ENCODE measurements around the gene GPC6.
"Not testable (repeated sequence)": the region's sequence is repeated elsewhere in the genome, so short reads cannot be mapped to it uniquely, and the experiment has no call there.

The GPC6 gene

DNA sequence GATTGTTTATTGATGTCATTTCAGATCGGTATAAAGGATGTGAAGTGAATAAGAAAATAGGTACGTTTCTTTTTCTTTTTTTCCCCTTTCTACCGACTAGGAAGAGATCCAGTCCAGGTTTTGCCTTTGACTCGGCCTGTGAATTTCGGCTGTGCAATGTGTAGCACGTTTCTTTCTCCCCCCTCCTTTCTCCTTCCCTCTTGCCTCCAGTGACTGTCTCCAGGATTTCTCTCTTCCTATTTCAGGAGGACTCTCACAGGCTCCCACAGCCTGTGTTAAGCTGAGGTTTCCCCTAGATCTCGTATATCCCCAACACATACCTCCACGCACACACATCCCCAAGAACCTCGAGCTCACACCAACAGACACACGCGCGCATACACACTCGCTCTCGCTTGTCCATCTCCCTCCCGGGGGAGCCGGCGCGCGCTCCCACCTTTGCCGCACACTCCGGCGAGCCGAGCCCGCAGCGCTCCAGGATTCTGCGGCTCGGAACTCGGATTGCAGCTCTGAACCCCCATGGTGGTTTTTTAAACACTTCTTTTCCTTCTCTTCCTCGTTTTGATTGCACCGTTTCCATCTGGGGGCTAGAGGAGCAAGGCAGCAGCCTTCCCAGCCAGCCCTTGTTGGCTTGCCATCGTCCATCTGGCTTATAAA, at the start of gene GPC6:
GPC6 (plus strand) TSS at position 185 of the 657 bp plus-strand sequence.
- Histone ChIP-seq H3K9ac (ENCODE audit: low read depth, low read length) (peak within 1 kb of the TSS; percentile 93), H3K9me3 (ENCODE audit: control insufficient read depth, insufficient read depth, low read length) (no peaks in the 10 kb centered on the region), H3K36me3 (ENCODE audit: insufficient read depth, low read length) (no peaks in the 10 kb centered on the region), H3K4me1 (ENCODE audit: insufficient read depth, low read length) (peaks cover 30% of the 10 kb centered on the region)

DNA sequence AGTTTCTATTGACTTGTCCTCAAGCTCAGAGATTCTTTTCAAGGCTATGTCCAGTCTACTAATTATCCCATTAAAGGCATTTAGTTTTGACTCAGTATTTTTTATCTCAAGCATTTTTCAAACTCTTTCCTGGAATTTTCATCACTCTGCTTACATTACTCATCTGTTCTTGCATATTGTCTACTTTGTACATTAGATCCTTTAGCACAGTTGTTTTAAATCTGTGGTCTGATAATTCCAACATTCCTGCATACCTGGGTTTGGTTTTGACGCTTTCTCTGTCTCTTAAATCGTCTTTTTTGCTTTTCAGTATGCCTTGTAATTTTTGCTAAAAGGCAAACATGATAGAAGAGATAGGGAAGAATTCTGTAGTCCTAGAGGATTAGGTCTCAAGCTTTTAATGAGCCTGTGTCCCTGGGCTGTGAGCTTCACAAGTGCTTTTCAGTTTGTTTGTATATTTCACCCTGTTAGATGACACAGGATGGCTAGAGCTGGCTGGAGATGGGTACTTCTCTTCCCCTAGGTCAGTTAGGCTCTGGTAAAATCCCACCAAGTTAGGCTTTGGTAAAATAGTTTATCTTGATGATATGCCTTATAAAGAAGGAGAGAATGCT, 46.1 kb upstream of the GPC6 start:
- Histone ChIP-seq H3K4me1 (ENCODE audit: insufficient read depth, low read length) (no peaks in the 10 kb centered on the region), H3K9me3 (ENCODE audit: control insufficient read depth, insufficient read depth, low read length) (no peaks in the 10 kb centered on the region), H3K9ac (ENCODE audit: low read depth, low read length) (no peak overlapping the region), H3K36me3 (ENCODE audit: insufficient read depth, low read length) (no peaks in the 10 kb centered on the region)

DNA sequence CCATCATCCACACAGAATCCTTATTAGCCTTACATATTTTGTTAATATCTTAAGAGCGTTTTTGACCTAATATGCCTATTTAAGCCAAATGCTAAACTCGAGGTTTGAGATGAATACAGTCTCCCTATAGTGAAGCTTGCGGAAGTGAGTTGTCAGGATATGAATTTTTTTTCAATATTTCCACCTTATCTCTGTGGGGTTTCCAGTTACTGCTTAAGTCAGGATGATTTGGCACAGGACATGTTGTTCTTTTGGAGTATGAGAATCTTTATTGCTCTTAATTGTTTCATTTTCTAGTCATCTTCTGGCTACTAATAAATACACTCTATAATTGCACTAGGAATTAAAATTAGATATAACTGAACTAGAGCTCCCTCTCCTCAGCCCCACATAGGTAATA, 44.2 kb upstream of the GPC6 start:
- no peaks in the 10 kb centered on the region for H3K9me3 ChIP-seq (ENCODE audit: control insufficient read depth, insufficient read depth, low read length)
- H3K9ac ChIP-seq (ENCODE audit: low read depth, low read length), result no peak overlapping the region
- peaks cover 1% of the 10 kb centered on the region; the same call in 1 of the 2 replicates for H3K4me1 ChIP-seq (ENCODE audit: insufficient read depth, low read length)
- no peaks in the 10 kb centered on the region for H3K36me3 ChIP-seq (ENCODE audit: insufficient read depth, low read length)

DNA sequence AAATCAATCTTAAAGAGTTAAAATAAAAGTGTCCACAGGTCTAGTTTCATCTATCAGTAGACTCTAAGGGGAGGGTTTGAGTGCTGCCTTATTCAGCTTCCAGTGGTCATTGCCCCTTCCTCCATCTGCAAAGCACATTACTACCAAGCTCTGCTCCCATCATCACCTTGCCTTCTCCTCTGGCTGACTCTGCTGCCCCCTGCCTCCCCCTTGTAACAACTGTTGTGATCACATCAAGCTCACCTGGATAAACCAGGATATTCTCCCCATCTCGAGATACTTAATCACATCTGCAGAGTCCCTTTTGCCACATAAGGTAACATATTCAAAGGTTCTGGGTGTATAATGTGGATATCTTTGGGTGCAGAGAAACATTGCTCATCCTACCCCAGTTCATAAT, 43.3 kb upstream of the GPC6 start:
- Histone ChIP-seq H3K9ac (ENCODE audit: low read depth, low read length) (no peak overlapping the region), H3K4me1 (ENCODE audit: insufficient read depth, low read length) (peaks cover 8% of the 10 kb centered on the region; the same call in 1 of the 2 replicates), H3K9me3 (ENCODE audit: control insufficient read depth, insufficient read depth, low read length) (no peaks in the 10 kb centered on the region), H3K36me3 (ENCODE audit: insufficient read depth, low read length) (no peaks in the 10 kb centered on the region)

DNA sequence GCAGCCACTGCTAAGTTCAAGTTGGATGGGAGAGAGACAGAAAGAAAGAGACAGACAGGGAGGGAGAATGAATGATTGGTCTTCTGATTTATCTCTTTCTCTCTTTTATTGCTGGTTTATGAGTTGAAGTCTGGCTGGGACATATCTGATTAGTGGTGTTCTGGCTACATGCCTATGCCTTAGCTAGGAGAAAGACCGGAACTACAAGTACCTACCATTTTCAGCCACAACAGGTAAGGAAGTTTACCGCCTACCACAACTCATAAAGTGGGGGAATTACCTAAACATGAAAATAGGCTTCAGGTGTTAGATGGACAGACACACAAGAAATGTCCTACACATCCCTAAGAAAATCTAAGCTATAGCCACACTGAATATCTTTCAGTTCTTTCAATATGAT, 36.6 kb upstream of the GPC6 start:
- H3K4me1 ChIP-seq (ENCODE audit: insufficient read depth, low read length), result peaks cover 8% of the 10 kb centered on the region; the same call in 1 of the 2 replicates
- H3K9me3 ChIP-seq (ENCODE audit: control insufficient read depth, insufficient read depth, low read length), result no peaks in the 10 kb centered on the region; the same call in 1 of the 2 replicates
- H3K36me3 ChIP-seq (ENCODE audit: insufficient read depth, low read length), result no peaks in the 10 kb centered on the region
- H3K9ac ChIP-seq (ENCODE audit: low read depth, low read length), result no peak overlapping the region

DNA sequence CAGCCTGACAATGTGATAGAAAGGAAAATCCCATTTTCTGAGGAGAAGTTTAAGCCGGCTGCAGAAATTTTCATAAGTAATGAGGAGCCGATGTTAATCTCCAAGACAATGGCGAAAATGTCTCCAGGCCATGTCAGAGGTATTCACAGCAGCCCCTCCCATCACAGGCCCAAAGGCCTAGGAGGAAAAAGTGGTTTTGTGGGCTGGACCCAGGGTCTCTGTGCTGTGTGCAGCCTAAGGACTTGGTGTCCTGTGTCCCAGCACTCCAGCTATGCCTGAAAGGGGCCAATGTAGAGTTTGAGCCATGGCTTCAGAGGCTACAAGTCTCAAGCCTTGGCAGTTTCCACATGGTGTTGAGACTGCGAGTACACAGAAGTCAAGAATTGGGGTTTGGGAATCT, 32.9 kb upstream of the GPC6 start:
- no peaks in the 10 kb centered on the region; the same call in 1 of the 2 replicates for H3K9me3 ChIP-seq (ENCODE audit: control insufficient read depth, insufficient read depth, low read length)
- no peaks in the 10 kb centered on the region for H3K4me1 ChIP-seq (ENCODE audit: insufficient read depth, low read length)
- no peaks in the 10 kb centered on the region for H3K36me3 ChIP-seq (ENCODE audit: insufficient read depth, low read length)
- H3K9ac ChIP-seq (ENCODE audit: low read depth, low read length), result no peak overlapping the region

DNA sequence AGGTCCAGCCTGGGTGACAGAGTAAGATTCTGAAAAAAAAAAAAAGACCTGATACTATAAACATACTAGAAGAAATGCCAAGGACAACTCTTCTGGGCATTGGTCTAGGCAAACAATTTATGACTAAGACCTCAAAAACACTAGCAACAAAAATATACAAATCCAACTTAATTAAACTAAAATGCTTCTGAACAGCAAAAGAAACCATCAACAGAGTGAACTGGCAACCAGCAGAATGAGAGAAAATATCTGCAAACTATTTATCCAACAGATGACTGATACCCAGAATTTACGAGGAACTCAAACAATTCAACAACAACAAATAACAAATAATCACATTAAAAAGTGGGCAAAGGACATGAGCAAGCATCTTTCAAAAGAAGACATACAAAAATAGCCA, 26.8 kb upstream of the GPC6 start:
- Histone ChIP-seq H3K9me3 (ENCODE audit: control insufficient read depth, insufficient read depth, low read length) (no peaks in the 10 kb centered on the region; the same call in 1 of the 2 replicates), H3K36me3 (ENCODE audit: insufficient read depth, low read length) (no peaks in the 10 kb centered on the region), H3K9ac (ENCODE audit: low read depth, low read length) (no peak overlapping the region), H3K4me1 (ENCODE audit: insufficient read depth, low read length) (no peaks in the 10 kb centered on the region)

DNA sequence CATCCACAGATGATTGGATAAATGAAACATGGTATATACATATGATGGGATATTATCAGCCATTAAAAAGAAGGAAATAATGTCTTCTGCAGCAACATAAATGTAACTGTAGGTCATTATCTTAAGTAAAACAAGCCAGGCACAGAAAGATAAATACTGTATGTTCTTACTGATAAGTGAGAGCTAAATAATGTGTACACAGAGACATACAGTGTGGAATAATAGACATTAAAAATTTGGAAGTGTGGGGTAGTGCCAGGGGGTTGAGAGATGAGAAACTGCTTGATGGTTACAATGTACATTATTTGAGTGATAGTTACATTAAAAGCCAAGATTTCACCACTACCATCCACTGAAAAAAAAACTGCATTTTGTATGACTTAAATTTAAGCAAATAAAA, 26.0 kb upstream of the GPC6 start:
- Histone ChIP-seq H3K4me1 (ENCODE audit: insufficient read depth, low read length) (no peaks in the 10 kb centered on the region), H3K36me3 (ENCODE audit: insufficient read depth, low read length) (no peaks in the 10 kb centered on the region), H3K9me3 (ENCODE audit: control insufficient read depth, insufficient read depth, low read length) (no peaks in the 10 kb centered on the region), H3K9ac (ENCODE audit: low read depth, low read length) (no peak overlapping the region)

DNA sequence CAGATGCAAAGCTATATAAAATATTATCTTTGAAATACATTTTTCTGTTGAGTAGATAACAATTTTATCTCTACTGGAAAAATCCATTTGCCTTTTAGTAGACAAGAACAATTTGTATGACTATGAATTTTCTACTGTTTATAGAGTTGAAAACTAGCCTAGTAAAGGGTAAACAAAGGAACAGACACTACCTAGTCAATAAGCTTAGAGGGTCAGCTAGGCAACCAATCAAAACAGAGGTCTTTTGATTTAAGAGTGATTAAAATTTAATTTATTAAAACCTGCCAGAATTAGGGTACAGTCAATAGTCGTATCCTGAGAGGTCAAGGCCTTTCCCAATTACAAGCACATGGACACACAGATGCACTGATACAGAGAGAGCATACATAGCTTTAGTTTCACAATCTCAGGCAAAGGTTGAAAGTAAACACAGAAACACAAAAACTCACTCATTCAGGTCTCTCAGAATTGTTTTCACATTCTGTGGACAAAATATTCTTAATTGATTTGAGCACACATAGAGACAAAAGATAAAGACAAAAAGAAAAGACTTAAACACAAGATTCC, 24.5 kb upstream of the GPC6 start:
- Histone ChIP-seq H3K4me1 (ENCODE audit: insufficient read depth, low read length) (peaks cover 4% of the 10 kb centered on the region; the same call in 1 of the 2 replicates), H3K36me3 (ENCODE audit: insufficient read depth, low read length) (no peaks in the 10 kb centered on the region), H3K9me3 (ENCODE audit: control insufficient read depth, insufficient read depth, low read length) (no peaks in the 10 kb centered on the region), H3K9ac (ENCODE audit: low read depth, low read length) (no peak overlapping the region)

DNA sequence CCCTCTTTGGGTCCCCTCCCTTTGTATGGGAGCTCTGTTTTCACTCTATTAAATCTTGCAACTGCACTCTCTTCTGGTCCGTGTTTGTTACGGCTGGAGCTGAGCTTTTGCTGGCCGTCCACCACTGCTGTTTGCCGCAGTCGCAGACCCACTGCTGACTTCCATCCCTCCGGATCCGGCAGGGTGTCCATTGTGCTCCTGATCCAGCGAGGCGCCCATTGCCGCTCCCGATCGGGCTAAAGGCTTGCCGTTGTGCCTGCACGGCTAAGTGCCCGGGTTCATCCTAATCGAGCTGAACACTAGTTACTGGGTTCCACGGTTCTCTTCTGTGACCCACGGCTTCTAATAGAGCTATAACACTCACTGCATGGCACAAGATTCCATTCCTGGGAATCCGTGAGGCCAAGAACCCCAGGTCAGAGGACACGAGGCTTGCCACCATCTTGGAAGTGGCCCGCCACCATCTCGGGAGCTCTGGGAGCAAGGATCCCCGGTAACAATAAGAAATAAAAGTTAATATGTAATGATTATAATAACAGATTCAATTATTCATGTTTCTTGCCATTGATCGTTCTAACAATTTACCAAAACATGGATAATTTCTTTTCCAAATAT, 19.7 kb upstream of the GPC6 start:
- not testable (repeated sequence) for H3K9me3 ChIP-seq (ENCODE audit: control insufficient read depth, insufficient read depth, low read length); H3K4me1 ChIP-seq (ENCODE audit: insufficient read depth, low read length); H3K36me3 ChIP-seq (ENCODE audit: insufficient read depth, low read length); H3K9ac ChIP-seq (ENCODE audit: low read depth, low read length)

DNA sequence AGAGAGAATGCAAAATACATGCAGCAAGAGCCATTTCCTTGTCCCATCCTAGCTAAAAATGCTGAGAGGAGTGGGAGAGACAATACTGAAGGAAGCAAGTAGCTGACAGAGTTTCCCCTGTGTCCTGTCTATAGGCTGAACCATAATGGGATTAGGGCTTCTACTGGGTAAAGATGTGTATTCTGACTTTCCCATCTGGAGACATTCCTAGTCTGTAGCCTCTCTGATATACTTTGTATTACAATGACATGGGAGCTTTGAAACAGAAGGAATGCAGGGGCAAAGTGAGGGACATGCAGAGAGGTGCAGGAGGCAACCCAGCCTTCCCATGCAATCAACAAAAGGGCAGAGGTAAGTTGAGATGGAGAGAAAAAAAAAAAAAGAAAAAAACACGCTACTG, 10.5 kb upstream of the GPC6 start:
- Histone ChIP-seq H3K4me1 (ENCODE audit: insufficient read depth, low read length) (peaks cover 16% of the 10 kb centered on the region; the same call in 1 of the 2 replicates), H3K9ac (ENCODE audit: low read depth, low read length) (no peak overlapping the region; the same call in 1 of the 2 replicates), H3K36me3 (ENCODE audit: insufficient read depth, low read length) (no peaks in the 10 kb centered on the region), H3K9me3 (ENCODE audit: control insufficient read depth, insufficient read depth, low read length) (no peaks in the 10 kb centered on the region)

DNA sequence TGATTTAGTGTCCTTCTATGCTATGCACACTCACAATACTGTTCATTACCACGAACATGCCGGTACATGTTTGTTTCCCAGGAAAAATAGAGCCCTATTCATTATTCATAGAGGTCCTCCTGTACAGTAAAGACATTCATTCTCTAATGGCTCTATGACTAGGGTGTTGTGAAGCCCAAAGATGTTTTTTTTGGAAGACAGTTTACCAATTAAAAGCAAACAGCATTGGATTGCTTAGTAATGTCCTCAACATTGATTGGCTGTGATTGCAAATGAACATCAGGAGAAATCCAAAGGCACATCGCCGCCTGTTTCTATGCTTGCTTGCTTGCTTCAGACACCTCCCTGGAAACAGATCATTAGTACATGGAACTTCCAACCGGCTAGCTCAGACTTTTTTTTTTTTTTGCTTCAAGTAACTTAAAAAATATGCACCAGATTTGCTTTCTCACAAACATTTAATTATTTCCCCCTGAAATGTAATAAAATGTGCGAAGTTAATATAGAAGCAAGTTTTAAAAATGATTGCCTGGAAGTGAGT, 8.8 kb upstream of the GPC6 start:
- peaks cover 19% of the 10 kb centered on the region; the same call in 1 of the 2 replicates for H3K4me1 ChIP-seq (ENCODE audit: insufficient read depth, low read length)
- no peaks in the 10 kb centered on the region for H3K9me3 ChIP-seq (ENCODE audit: control insufficient read depth, insufficient read depth, low read length)
- peak overlapping the region; percentile 5; the same call in 1 of the 2 replicates for H3K9ac ChIP-seq (ENCODE audit: low read depth, low read length)
- no peaks in the 10 kb centered on the region for H3K36me3 ChIP-seq (ENCODE audit: insufficient read depth, low read length)

DNA sequence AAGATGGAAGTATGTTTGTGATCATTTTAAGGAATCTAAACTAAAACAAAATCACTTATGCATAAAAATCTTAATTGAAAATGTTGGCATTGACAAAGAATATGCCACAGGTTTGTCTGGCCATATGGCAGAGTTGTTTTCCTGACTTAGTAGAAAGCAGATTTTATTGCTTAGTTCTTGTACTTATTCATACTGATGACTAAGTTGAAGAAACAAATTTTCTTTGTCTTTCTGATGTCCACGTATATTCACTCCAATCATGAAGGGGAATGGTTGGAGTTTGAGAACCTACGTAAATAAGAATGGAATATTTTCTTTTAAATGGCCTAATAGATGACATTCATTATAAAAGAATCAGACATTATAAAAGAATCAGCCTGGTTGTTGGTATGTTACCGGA, 8.0 kb upstream of the GPC6 start:
- Histone ChIP-seq H3K9me3 (ENCODE audit: control insufficient read depth, insufficient read depth, low read length) (no peaks in the 10 kb centered on the region), H3K36me3 (ENCODE audit: insufficient read depth, low read length) (no peaks in the 10 kb centered on the region), H3K4me1 (ENCODE audit: insufficient read depth, low read length) (peaks cover 27% of the 10 kb centered on the region), H3K9ac (ENCODE audit: low read depth, low read length) (no peak overlapping the region)

DNA sequence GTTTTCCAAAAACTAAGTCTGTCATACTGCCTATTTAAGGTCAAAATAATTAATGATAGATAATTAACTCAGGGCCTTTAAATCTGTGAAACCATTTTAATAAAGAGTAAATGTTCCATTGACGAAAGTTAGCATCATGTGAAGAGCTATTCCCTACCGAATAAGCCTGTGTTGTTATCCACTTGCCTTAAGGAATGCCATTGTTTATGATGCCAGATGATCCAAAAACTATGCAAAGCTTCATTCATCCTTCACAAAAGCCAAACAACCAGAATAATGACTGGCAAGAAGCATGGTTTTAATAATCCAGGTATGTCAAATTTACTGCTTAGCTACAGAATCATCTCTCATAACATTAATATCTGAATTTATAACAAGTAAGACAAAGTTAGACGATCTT, 6.5 kb upstream of the GPC6 start:
- Histone ChIP-seq H3K4me1 (ENCODE audit: insufficient read depth, low read length) (peaks cover 33% of the 10 kb centered on the region), H3K9me3 (ENCODE audit: control insufficient read depth, insufficient read depth, low read length) (no peaks in the 10 kb centered on the region), H3K9ac (ENCODE audit: low read depth, low read length) (no peak overlapping the region), H3K36me3 (ENCODE audit: insufficient read depth, low read length) (no peaks in the 10 kb centered on the region)
